Breast epithelium (tissue), 4 donors: Measurements from ENCODE around the gene EIF2D. TPM values are rescaled to one million over a fixed set of nuclear protein-coding genes. Genes with fewer than 3 reads are reported as not detected.

Experiments
- DNase-seq, 2 donors: peaks; one replicate each; pipeline ENCODE4 v3.0.0-alpha.2; 2019; ENCODE audit warnings: low spot score in 2 of 2
- H3K27ac ChIP-seq, 2 donors: fragments of 200-600 bp; sonication (generic) in 1 of 2; one replicate each; pipeline ENCODE4 v1.5.1; 2016 to 2019; ENCODE audit warnings: mild to moderate bottlenecking in 1 of 2
- H3K27me3 ChIP-seq, 2 donors: fragments of 200-600 bp; sonication (generic) in 1 of 2; one replicate each; pipeline versions ENCODE4 v1.5.1 to v1.6.0; 2017 to 2019; ENCODE audit warnings: control low read depth in 1 of 2, mild to moderate bottlenecking in 1 of 2
- H3K36me3 ChIP-seq: fragments of 200-600 bp; one replicate; pipeline ENCODE4 v1.5.1; 2019
- H3K4me1 ChIP-seq, 2 donors: fragments of 200-600 bp; sonication (generic); one replicate each; pipeline ENCODE4 v1.5.1; 2016 to 2019; ENCODE audit warnings: control low read depth in 1 of 2
- H3K4me3 ChIP-seq, 3 donors: fragments of 200-600 bp; sonication (generic); 1 replicate in 2 of 3; 2 replicates in 1 of 3; pipeline ENCODE4 v1.5.1; 2016 to 2019; ENCODE audit warnings: mild to moderate bottlenecking in 3 of 3, moderate library complexity in 2 of 3
- H3K9me3 ChIP-seq, 2 donors: fragments of 200-600 bp; sonication (generic) in 1 of 2; one replicate each; pipeline ENCODE4 v1.5.1; 2016 to 2019; ENCODE audit warnings: control low read depth in 1 of 2
- CTCF ChIP-seq, 3 donors: fragments of 450-650 bp; IDR thresholded peaks; one replicate each; pipeline ENCODE4 v1.5.1; 2016 to 2017; ENCODE audit warnings: antibody characterized with exemption in 3 of 3, mild to moderate bottlenecking in 3 of 3, moderate library complexity in 3 of 3
- POLR2A ChIP-seq: fragments of 450-650 bp; IDR thresholded peaks from one replicate; pipeline ENCODE4 v1.6.1; 2016; ENCODE audit warnings: antibody characterized with exemption, mild to moderate bottlenecking, moderate library complexity
- POLR2AphosphoS5 ChIP-seq, 3 donors: sonication (generic); formaldehyde crosslinking; IDR thresholded peaks; one replicate each; pipeline ENCODE4 v1.6.1; 2017; ENCODE audit warnings: antibody characterized with exemption in 3 of 3
- intact Hi-C: fragments of 100-400 bp; cut with DNase I; formaldehyde crosslinking; loops from one replicate; pipeline ENCODE4 v1.15.1; 2023; ENCODE audit warnings: low total_unique reads
- total RNA-seq, 3 donors: library from RNA; depleted of rRNA; stranded (reverse); fragments of >200 nt; gene quantifications; one replicate each; pipeline ENCODE4 v1.1.0, GENCODE V29; 2016

Gene EIF2D
- total RNA-seq, 3 donors from 2014 or later, result 55.4 to 70.1 (median 68.6) TPM

GRCh38 chr1:206586501-206587445, 25.5 kb downstream of the EIF2D start:
- Histone ChIP-seq H3K9me3 (no peaks in the 10 kb centered on the region), H3K4me1 (peaks cover 0 to 6% of the 10 kb centered on the region in 2 donors), H3K27me3 (no peaks in the 10 kb centered on the region), H3K4me3 (no peak overlapping the region), H3K27ac (peak overlapping the region; percentile 26 to 75), H3K36me3 (no peaks in the 10 kb centered on the region)
- no peak for TF ChIP-seq POLR2A
- intact Hi-C loops, result loop anchor here (10.0 kb wide), 1 partner anchor 92 kb away; no protein-coding TSS in a partner anchor
- peak in 1 of 2 donors; percentile 55 for DNase-seq

- intact Hi-C loops, result loop anchor here (10.0 kb wide), 1 partner anchor 90 kb away; no protein-coding TSS in a partner anchor
- no peak for DNase-seq
- H3K9me3 ChIP-seq, result no peaks in the 10 kb centered on the region
- H3K27ac ChIP-seq, result no peak overlapping the region
- no peaks in the 10 kb centered on the region for H3K27me3 ChIP-seq
- H3K36me3 ChIP-seq, result no peaks in the 10 kb centered on the region
- TF ChIP-seq POLR2AphosphoS5 (IDR thresholded peaks at IDR 0.05) (no peak), POLR2A (no peak), CTCF (IDR thresholded peaks at IDR 0.05) (no peak)
- H3K4me3 ChIP-seq, result no peak overlapping the region
- peaks cover 0 to 6% of the 10 kb centered on the region in 2 donors for H3K4me1 ChIP-seq
Observed at GRCh38 chr1:206584683-206585082, 27.6 kb downstream of the EIF2D start.

GRCh38 chr1:206583707-206584648, 28.3 kb downstream of the EIF2D start:
- intact Hi-C loops, result loop anchor here (10.0 kb wide), 1 partner anchor 89 kb away; no protein-coding TSS in a partner anchor
- H3K9me3 ChIP-seq, result no peaks in the 10 kb centered on the region
- H3K4me1 ChIP-seq, result peaks cover 0 to 6% of the 10 kb centered on the region in 2 donors
- no peak overlapping the region for H3K27ac ChIP-seq
- no peaks in the 10 kb centered on the region for H3K36me3 ChIP-seq
- H3K27me3 ChIP-seq, result no peaks in the 10 kb centered on the region
- no peak overlapping the region for H3K4me3 ChIP-seq
- DNase-seq, result peak; percentile 64 to 81
- peak in 1 of 3 donors; percentile 24 for TF ChIP-seq POLR2AphosphoS5 (IDR thresholded peaks at IDR 0.05)
- peak; percentile 72 to 85 (median 83) for TF ChIP-seq CTCF (IDR thresholded peaks at IDR 0.05)
- TF ChIP-seq POLR2A, result no peak

DNA sequence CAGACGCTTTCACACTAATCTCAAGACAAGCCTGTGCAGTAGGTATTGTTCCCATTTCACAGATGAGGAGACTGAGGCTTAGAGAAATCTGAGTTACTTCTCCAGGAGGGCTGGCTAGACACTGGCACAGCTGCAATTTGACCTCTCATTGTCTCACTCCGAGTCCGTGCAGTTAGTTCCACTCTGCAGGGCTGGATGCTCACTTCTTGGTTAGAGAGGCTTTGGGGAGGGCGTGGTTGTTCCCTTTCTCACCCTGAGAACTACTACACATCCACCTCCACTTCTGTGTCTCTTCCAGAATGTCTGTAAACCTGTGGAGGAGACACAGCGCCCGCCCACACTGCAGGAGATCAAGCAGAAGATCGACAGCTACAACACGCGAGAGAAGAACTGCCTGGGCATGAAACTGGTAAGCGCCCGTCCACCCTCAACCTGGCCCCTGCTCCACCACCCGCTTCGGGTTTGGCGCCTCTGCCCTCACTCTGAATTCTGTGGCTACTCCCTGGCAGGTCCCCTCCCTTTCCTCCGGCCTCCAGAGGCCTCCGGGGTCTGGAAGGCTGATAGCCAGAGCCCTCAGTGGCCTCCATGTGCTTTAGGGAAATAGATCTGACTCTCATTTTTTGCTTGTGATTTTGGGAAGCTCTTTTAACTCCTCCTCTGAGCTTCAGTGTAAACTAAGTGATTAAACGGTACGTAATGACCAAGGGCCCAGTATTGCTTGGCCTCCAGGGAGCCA, 29.1 kb downstream of the EIF2D start:
- no peaks in the 10 kb centered on the region for H3K27me3 ChIP-seq
- intact Hi-C loops, result loop anchor here (10.0 kb wide), 1 partner anchor 88 kb away; no protein-coding TSS in a partner anchor
- H3K9me3 ChIP-seq, result no peaks in the 10 kb centered on the region
- DNase-seq, result no peak
- no peak overlapping the region for H3K4me3 ChIP-seq
- TF ChIP-seq POLR2A, result no peak
- TF ChIP-seq CTCF (IDR thresholded peaks at IDR 0.05), result no peak
- TF ChIP-seq POLR2AphosphoS5 (IDR thresholded peaks at IDR 0.05), result no peak
- peaks cover 0 to 6% of the 10 kb centered on the region in 2 donors for H3K4me1 ChIP-seq
- no peak overlapping the region for H3K27ac ChIP-seq
- no peaks in the 10 kb centered on the region for H3K36me3 ChIP-seq

- Histone ChIP-seq H3K4me1 (peaks cover 0 to 6% of the 10 kb centered on the region in 2 donors), H3K4me3 (no peak overlapping the region), H3K9me3 (no peaks in the 10 kb centered on the region), H3K27ac (no peak overlapping the region), H3K27me3 (no peaks in the 10 kb centered on the region), H3K36me3 (no peaks in the 10 kb centered on the region)
- intact Hi-C loops, result loop anchor here (10.0 kb wide), 1 partner anchor 88 kb away; no protein-coding TSS in a partner anchor
- no peak for TF ChIP-seq POLR2AphosphoS5 (IDR thresholded peaks at IDR 0.05)
- no peak for TF ChIP-seq CTCF (IDR thresholded peaks at IDR 0.05)
- TF ChIP-seq POLR2A, result no peak
- no peak for DNase-seq
Observed at GRCh38 chr1:206582537-206582936, 29.7 kb downstream of the EIF2D start.
